Stimulated activated CD8-positive, alpha-beta memory T cell treated with anti-CD3 and anti-CD28 coated beads, Interleukin-12 subunit alpha, Interleukin-12 subunit beta, amount 100 ng/mL, for 24 hours (primary cell): ENCODE measurements around the gene KIFC3.
"Not testable (repeated sequence)": the region's sequence is repeated elsewhere in the genome, so short reads cannot be mapped to it uniquely, and the experiment has no call there.

ENCODE experiments used
- DNase-seq: peaks from one replicate; pipeline ENCODE4 v3.0.0-alpha.2; 2020; ENCODE audit errors: extremely low read depth

KIFC3 gene

GRCh38 chr16:57786632-57787518 is 15.4 kb downstream of the KIFC3 start:
- no peak for DNase-seq

GRCh38 chr16:57785924-57786323 is 16.4 kb downstream of the KIFC3 start:
- DNase-seq = no peak

- DNase-seq = no peak
Measured at GRCh38 chr16:57785385-57785784, 16.9 kb downstream of the KIFC3 start.

- no peak for DNase-seq
Measured at GRCh38 chr16:57784334-57784733, 18.0 kb downstream of the KIFC3 start.

- DNase-seq = no peak
Measured at GRCh38 chr16:57783883-57784282, 18.4 kb downstream of the KIFC3 start.

GRCh38 chr16:57783116-57783515 is 19.2 kb downstream of the KIFC3 start:
- no peak for DNase-seq

GRCh38 chr16:57782607-57783055 is 19.7 kb downstream of the KIFC3 start:
- DNase-seq = not testable (repeated sequence)

- DNase-seq = no peak
Measured at GRCh38 chr16:57781741-57782606, 20.3 kb downstream of the KIFC3 start.

GRCh38 chr16:57781349-57781740 is 20.9 kb downstream of the KIFC3 start:
- no peak for DNase-seq

GRCh38 chr16:57779836-57780235 is 22.5 kb downstream of the KIFC3 start:
- not testable (repeated sequence) for DNase-seq

GRCh38 chr16:57778658-57779057 is 23.6 kb downstream of the KIFC3 start:
- no peak for DNase-seq

- DNase-seq = no peak
Measured at GRCh38 chr16:57775661-57776469, 26.4 kb downstream of the KIFC3 start.

GRCh38 chr16:57774705-57775285 is 27.5 kb downstream of the KIFC3 start:
- DNase-seq = no peak

GRCh38 chr16:57773655-57774295 is 28.5 kb downstream of the KIFC3 start:
- DNase-seq = no peak

- no peak for DNase-seq
Measured at GRCh38 chr16:57773019-57773418, 29.3 kb downstream of the KIFC3 start.

- no peak for DNase-seq
Measured at GRCh38 chr16:57771141-57771785, 31.0 kb downstream of the KIFC3 start.

GRCh38 chr16:57770361-57770760 is 31.9 kb downstream of the KIFC3 start:
- no peak for DNase-seq

GRCh38 chr16:57769541-57770145 is 32.6 kb downstream of the KIFC3 start:
- no peak for DNase-seq

- no peak for DNase-seq
Measured at GRCh38 chr16:57766714-57767348, 35.5 kb downstream of the KIFC3 start.
